CD4-positive, alpha-beta memory T cell (primary cell): Measurements from ENCODE around the gene CAP1. TPM values are rescaled to one million over a fixed set of nuclear protein-coding genes. Genes with fewer than 3 reads are reported as not detected.

Experiments
- CTCF ChIA-PET: fragments of 350-600 bp; sonication (Branson Sonifier 250); formaldehyde crosslinking; loops from one replicate; lab custom pipeline; 2021; ENCODE audit warnings: inconsistent platforms; ENCODE audit not compliant: partially characterized antibody; lab: Charles Lee
- POLR2A ChIA-PET: fragments of 350-600 bp; sonication (Branson Sonifier 250); formaldehyde crosslinking; loops from one replicate; lab custom pipeline; 2021; ENCODE audit not compliant: partially characterized antibody; lab: Charles Lee
- DNase-seq, 5 donors: peaks; one replicate each; pipeline versions ENCODE4 v3.0.0 to v3.0.0-alpha.2; 2020 to 2022; ENCODE audit warnings: mixed read lengths in 1 of 5
- H3K27ac ChIP-seq: one replicate; pipeline ENCODE4 v1.7.0; 2013; ENCODE audit warnings: low read depth, low read length
- H3K27me3 ChIP-seq: 2 replicates; pipeline ENCODE4 v1.7.0; 2013; ENCODE audit warnings: mild to moderate bottlenecking, low read length, moderate library complexity; ENCODE audit not compliant: insufficient read depth
- H3K36me3 ChIP-seq: 2 replicates; pipeline ENCODE4 v1.7.0; 2013; ENCODE audit warnings: mild to moderate bottlenecking, low read length, moderate library complexity; ENCODE audit not compliant: insufficient read depth
- H3K4me1 ChIP-seq: 2 replicates; pipeline ENCODE4 v1.7.0; 2013; ENCODE audit warnings: mild to moderate bottlenecking, low read length, moderate library complexity; ENCODE audit not compliant: insufficient read depth
- H3K4me3 ChIP-seq, 2 donors: one replicate each; pipeline ENCODE4 v1.7.0; 2013; ENCODE audit warnings: low read length in 2 of 2, mild to moderate bottlenecking in 1 of 2
- H3K9me3 ChIP-seq, 2 donors: one replicate each; pipeline ENCODE4 v1.7.0; 2013; ENCODE audit warnings: low read length in 2 of 2, control low read depth in 1 of 2; ENCODE audit not compliant: control insufficient read depth in 1 of 2
- H3K27ac Mint-ChIP-seq, 7 donors: one replicate each; pipeline ENCODE4 v1.8.0; 2020 to 2021; ENCODE audit warnings: mixed read lengths in 7 of 7, mild to moderate bottlenecking in 6 of 7, inconsistent platforms in 3 of 7, moderate library complexity in 3 of 7
- H3K27me3 Mint-ChIP-seq, 2 donors: one replicate each; pipeline ENCODE4 v1.8.0; 2020 to 2021; ENCODE audit warnings: mixed read lengths in 2 of 2
- H3K36me3 Mint-ChIP-seq, 2 donors: one replicate each; pipeline ENCODE4 v1.8.0; 2020 to 2021; ENCODE audit warnings: mixed read lengths in 2 of 2, inconsistent platforms in 1 of 2, mild to moderate bottlenecking in 1 of 2
- H3K4me1 Mint-ChIP-seq, 4 donors: one replicate each; pipeline ENCODE4 v1.8.0; 2020 to 2021; ENCODE audit warnings: mixed read lengths in 4 of 4, mild to moderate bottlenecking in 1 of 4
- H3K4me3 Mint-ChIP-seq, 8 donors: one replicate each; pipeline ENCODE4 v1.8.0; 2020 to 2021; ENCODE audit warnings: mixed read lengths in 8 of 8, mild to moderate bottlenecking in 7 of 8, moderate library complexity in 6 of 8, inconsistent platforms in 3 of 8
- H3K9me3 Mint-ChIP-seq, 8 donors: one replicate each; pipeline ENCODE4 v1.8.0; 2020 to 2021; ENCODE audit warnings: mixed read lengths in 8 of 8, mild to moderate bottlenecking in 5 of 8, inconsistent platforms in 3 of 8, moderate library complexity in 1 of 8
- intact Hi-C: fragments of 100-400 bp; cut with micrococcal nuclease; formaldehyde crosslinking; loops from one replicate; pipeline ENCODE4 v1.15.1; 2023
- polyA plus RNA-seq, 2 donors: library from polyadenylated mRNA; unstranded; fragments of 300-500 nt; fragmentation: Illumina TruSeq; gene quantifications; one replicate each; pipeline ENCODE4 v1.2.3, GENCODE V29; 2021
- total RNA-seq, 2 experiments: library from RNA; stranded (reverse); gene quantifications; one replicate each; pipeline ENCODE4 v1.2.3, GENCODE V29; 2021

The CAP1 gene
- total and polyA plus RNA-seq, 4 experiments from 2014 or later: 285 to 725 (median 467) TPM

DNA sequence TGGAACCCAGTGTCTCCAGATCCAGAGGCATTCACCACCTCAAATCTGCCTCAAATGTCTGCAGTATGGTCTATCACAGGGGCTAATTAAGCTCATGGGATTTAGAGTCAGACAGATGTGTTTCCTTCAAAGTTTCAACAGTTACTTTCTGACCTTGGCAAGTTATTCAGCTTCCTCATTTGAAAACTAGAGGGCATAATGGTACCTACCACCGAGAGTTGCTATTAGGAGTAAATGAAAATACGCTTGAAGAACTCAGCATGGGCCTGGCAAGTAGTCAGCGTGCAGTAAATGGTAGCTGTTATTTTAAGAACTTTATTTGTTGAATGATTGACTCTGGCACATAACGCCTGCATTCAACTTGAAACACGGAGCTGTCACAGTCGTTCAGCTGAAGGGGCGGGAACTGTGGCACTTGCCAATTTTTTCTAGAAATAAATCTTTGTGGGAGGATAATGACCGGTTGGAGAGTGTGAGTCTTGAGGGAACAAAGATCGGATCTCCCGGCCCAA, 1.2 kb upstream of the CAP1 start:
- H3K36me3 ChIP-seq: no peaks in the 10 kb centered on the region
- peaks cover 21 to 35% of the 10 kb centered on the region in 2 donors for H3K36me3 Mint-ChIP-seq
- peak in 4 of 5 donors; percentile 63 to 72 (median 66) for DNase-seq
- POLR2A ChIA-PET: interaction anchor here (0.7 to 6.2 kb wide), 15 partner anchors 10 to 411 kb away, joined by 3 to 115 read pairs (median 6); partner anchors contain the start of genes PPT1 and ZFP69B
- H3K4me1 Mint-ChIP-seq: peaks cover 46 to 86% (median 57%) of the 10 kb centered on the region in 4 donors
- H3K9me3 ChIP-seq: no peaks in the 10 kb centered on the region
- H3K4me3 Mint-ChIP-seq: peak overlapping the region; percentile 90 to 98 (median 96)
- peaks cover 77% of the 10 kb centered on the region for H3K4me1 ChIP-seq
- peak overlapping the region; percentile 86 for H3K27ac ChIP-seq
- intact Hi-C loops: loop anchor here (1.0 kb wide), 1 partner anchor 39 kb away; no protein-coding TSS in a partner anchor
- peak overlapping the region; percentile 92 to 99 (median 97) for H3K27ac Mint-ChIP-seq
- no peaks in the 10 kb centered on the region for H3K27me3 ChIP-seq
- CTCF ChIA-PET: interaction anchor here (0.8 to 2.5 kb wide), 18 partner anchors 8 to 276 kb away, joined by 3 to 14 read pairs (median 4); no protein-coding TSS in a partner anchor
- peak overlapping the region; percentile 77 to 78 for H3K4me3 ChIP-seq
- no peaks in the 10 kb centered on the region for H3K27me3 Mint-ChIP-seq
- no peaks in the 10 kb centered on the region for H3K9me3 Mint-ChIP-seq

DNA sequence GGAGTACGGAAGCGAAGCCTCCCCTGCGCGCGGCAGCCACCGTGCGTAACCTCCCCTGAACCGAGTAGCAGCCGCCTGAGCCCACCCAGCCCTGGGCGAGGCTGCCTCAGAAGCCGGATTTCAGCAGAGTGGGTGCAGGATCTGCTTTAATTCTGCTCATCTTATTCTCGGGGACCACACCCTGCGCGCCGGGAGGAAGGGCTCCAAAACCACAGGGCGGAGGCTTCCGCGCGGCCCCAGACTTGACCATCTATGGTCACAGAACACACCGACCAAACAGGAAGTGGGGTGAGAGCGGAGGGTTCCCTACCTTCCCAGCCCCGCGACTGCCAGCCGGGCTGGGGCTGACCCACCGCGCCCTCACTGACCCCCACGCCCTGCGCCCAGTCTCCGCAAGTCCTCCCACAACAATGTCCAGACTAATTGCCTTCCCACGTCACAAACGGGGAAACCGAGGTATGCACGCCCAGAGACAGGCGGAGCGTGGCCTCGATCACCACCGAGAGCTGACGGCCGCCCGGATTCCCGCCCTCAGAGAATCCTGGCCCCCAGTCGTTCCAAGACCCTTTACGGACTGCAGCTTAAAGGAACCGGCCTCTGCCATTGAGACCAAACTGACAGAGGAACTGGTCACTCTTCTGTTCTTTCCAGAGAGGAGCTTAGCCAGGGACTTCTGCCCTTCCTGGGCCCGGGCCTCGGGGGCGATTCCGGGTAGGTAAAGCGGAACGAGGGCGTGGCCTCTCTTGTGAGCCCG, 595 bp upstream of the CAP1 start:
- Histone ChIP-seq H3K27me3 (no peaks in the 10 kb centered on the region), H3K36me3 (no peaks in the 10 kb centered on the region), H3K4me1 (peaks cover 77% of the 10 kb centered on the region), H3K27ac (peak overlapping the region; percentile 86), H3K9me3 (no peaks in the 10 kb centered on the region), H3K4me3 (peak overlapping the region; percentile 77 to 78)
- H3K27ac Mint-ChIP-seq: peak overlapping the region; percentile 92 to 99 (median 97)
- no peaks in the 10 kb centered on the region for H3K9me3 Mint-ChIP-seq
- no peaks in the 10 kb centered on the region for H3K27me3 Mint-ChIP-seq
- ChIA-PET CTCF (interaction anchor here (0.7 to 2.5 kb wide), 18 partner anchors 8 to 275 kb away, joined by 3 to 14 read pairs (median 4); no protein-coding TSS in a partner anchor), POLR2A (interaction anchor here (0.7 to 6.2 kb wide), 22 partner anchors 10 to 590 kb away, joined by 3 to 115 read pairs (median 4); partner anchors contain the start of genes HPCAL4, PPT1, ZFP69B and ZMPSTE24)
- intact Hi-C loops: loop anchor here (1.0 to 5.0 kb wide), 6 partner anchors 19 to 463 kb away; partner anchors contain the start of genes PABPC4, RLF and ZMPSTE24
- H3K4me3 Mint-ChIP-seq: peak overlapping the region; percentile 90 to 98 (median 96)
- peaks cover 41 to 85% (median 54%) of the 10 kb centered on the region in 4 donors for H3K4me1 Mint-ChIP-seq
- DNase-seq: peak; percentile 61 to 75 (median 68)
- peaks cover 21 to 39% of the 10 kb centered on the region in 2 donors for H3K36me3 Mint-ChIP-seq

DNA sequence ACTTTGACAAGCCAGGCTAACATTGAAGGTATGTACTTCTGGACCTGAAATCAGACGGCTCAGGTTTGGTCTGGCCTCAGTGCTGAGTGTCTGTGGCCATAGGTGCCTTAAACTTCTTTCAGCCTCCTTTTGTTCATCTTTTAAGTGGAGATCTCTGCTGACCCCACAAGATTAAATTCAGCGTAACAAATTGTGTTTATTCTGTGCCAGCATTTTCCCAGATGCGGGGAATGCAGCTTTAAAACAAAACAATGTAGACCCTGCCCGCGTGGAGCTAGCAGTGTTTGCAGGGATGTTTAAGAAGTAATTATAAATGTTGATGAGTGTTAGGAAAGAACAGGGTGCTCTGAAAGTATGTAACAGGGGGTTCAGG, 923 bp downstream of the CAP1 start:
- H3K27me3 ChIP-seq: no peaks in the 10 kb centered on the region
- no peak for DNase-seq
- H3K4me1 ChIP-seq: peaks cover 79% of the 10 kb centered on the region
- no peaks in the 10 kb centered on the region for H3K27me3 Mint-ChIP-seq
- H3K36me3 Mint-ChIP-seq: peaks cover 21 to 51% of the 10 kb centered on the region in 2 donors
- H3K4me3 Mint-ChIP-seq: peak overlapping the region; percentile 90 to 98 (median 96)
- H3K27ac ChIP-seq: peak overlapping the region; percentile 86
- H3K4me1 Mint-ChIP-seq: peaks cover 48 to 94% (median 61%) of the 10 kb centered on the region in 4 donors
- CTCF ChIA-PET: interaction anchor here (1.3 to 1.7 kb wide), 2 partner anchors 9 to 38 kb away, joined by 3 to 7 read pairs; no protein-coding TSS in a partner anchor
- POLR2A ChIA-PET: interaction anchor here (0.8 to 6.2 kb wide), 10 partner anchors 9 to 350 kb away, joined by 3 to 115 read pairs (median 10); partner anchors contain the start of genes HPCAL4 and PPT1
- H3K9me3 Mint-ChIP-seq: no peaks in the 10 kb centered on the region
- H3K9me3 ChIP-seq: no peaks in the 10 kb centered on the region
- peak overlapping the region; percentile 92 to 99 (median 97) for H3K27ac Mint-ChIP-seq
- H3K4me3 ChIP-seq: peak overlapping the region; percentile 78 to 92
- H3K36me3 ChIP-seq: no peaks in the 10 kb centered on the region
- intact Hi-C loops: loop anchor here (2.0 to 5.0 kb wide), 2 partner anchors 343 to 464 kb away; partner anchors contain the start of gene PABPC4

DNA sequence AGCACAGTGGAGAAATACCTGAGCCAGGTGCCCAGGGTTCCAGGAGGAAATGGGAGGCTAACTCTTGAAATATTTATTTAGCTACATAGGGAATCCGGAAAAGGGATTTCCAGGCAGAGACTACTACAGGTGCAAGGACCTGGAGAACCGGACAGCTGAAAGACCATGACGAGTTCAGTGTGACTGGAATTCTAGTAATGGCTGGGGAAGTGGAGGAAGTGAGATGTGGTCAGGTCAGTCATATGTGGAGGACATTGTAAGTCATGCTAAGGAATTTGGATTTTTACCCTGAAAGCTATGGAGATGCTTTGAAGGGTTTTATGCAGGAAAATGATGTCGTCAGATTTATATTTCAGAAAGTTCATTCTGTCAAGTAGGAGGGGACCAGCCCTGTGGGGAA, 1.8 kb downstream of the CAP1 start:
- Histone ChIP-seq H3K4me1 (peaks cover 82% of the 10 kb centered on the region), H3K27me3 (no peaks in the 10 kb centered on the region), H3K36me3 (no peaks in the 10 kb centered on the region), H3K4me3 (peak overlapping the region; percentile 14 to 78), H3K9me3 (no peaks in the 10 kb centered on the region), H3K27ac (peak overlapping the region; percentile 86)
- CTCF ChIA-PET: interaction anchor here (1.0 to 1.7 kb wide), 4 partner anchors 10 to 37 kb away, joined by 3 to 7 read pairs (median 4); no protein-coding TSS in a partner anchor
- POLR2A ChIA-PET: interaction anchor here (0.8 to 6.2 kb wide), 3 partner anchors 8 to 32 kb away, joined by 3 to 115 read pairs (median 39); no protein-coding TSS in a partner anchor
- peak overlapping the region; percentile 84 to 98 (median 91) for H3K27ac Mint-ChIP-seq
- intact Hi-C loops: loop anchor here (5.0 kb wide), 1 partner anchor 465 kb away; the partner anchor contains the start of gene PABPC4
- DNase-seq: no peak
- H3K4me1 Mint-ChIP-seq: peaks cover 48 to 93% (median 63%) of the 10 kb centered on the region in 4 donors
- no peaks in the 10 kb centered on the region for H3K27me3 Mint-ChIP-seq
- H3K36me3 Mint-ChIP-seq: peaks cover 21 to 54% of the 10 kb centered on the region in 2 donors
- H3K4me3 Mint-ChIP-seq: peak overlapping the region; percentile 90 to 98 (median 96)
- no peaks in the 10 kb centered on the region for H3K9me3 Mint-ChIP-seq

DNA sequence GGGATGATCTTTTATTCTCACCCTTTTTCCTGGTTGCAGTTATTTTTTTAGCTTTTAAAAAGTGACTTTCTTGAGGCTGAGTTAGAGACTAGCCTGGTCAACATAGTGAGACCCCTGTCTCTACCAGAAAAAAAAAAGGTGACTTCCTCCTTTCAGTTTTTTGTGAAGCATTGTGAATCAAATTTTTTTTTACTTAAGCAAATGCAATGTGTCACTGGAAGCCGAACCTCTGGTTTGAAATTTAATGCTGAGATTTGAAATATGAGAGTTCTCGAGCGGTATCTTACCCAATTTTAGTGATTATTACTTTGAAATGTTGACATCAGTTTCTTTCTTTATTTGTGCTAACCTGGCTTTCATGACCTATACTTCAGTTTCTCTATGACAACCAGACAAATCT, 3.6 kb downstream of the CAP1 start:
- peak overlapping the region; percentile 90 to 98 (median 96) for H3K4me3 Mint-ChIP-seq
- no peaks in the 10 kb centered on the region for H3K36me3 ChIP-seq
- peak overlapping the region in 1 of 2 donors; percentile 78 for H3K4me3 ChIP-seq
- ChIA-PET CTCF (interaction anchor here (1.7 to 2.1 kb wide), 2 partner anchors 10 to 12 kb away, joined by 6 read pairs; no protein-coding TSS in a partner anchor), POLR2A (interaction anchor here (0.6 to 4.1 kb wide), 5 partner anchors 13 to 230 kb away, joined by 3 to 14 read pairs (median 4); no protein-coding TSS in a partner anchor)
- H3K4me1 Mint-ChIP-seq: peaks cover 50 to 95% (median 65%) of the 10 kb centered on the region in 4 donors
- peaks cover 82% of the 10 kb centered on the region for H3K4me1 ChIP-seq
- no peak for DNase-seq
- H3K27me3 ChIP-seq: no peaks in the 10 kb centered on the region
- H3K27ac ChIP-seq: peak overlapping the region; percentile 16
- H3K36me3 Mint-ChIP-seq: peaks cover 25 to 69% of the 10 kb centered on the region in 2 donors
- no peaks in the 10 kb centered on the region for H3K9me3 Mint-ChIP-seq
- intact Hi-C loops: loop anchor here (5.0 kb wide), 1 partner anchor 467 kb away; the partner anchor contains the start of gene PABPC4
- no peaks in the 10 kb centered on the region for H3K27me3 Mint-ChIP-seq
- H3K9me3 ChIP-seq: no peaks in the 10 kb centered on the region
- H3K27ac Mint-ChIP-seq: peak overlapping the region; percentile 73 to 92 (median 84)

DNA sequence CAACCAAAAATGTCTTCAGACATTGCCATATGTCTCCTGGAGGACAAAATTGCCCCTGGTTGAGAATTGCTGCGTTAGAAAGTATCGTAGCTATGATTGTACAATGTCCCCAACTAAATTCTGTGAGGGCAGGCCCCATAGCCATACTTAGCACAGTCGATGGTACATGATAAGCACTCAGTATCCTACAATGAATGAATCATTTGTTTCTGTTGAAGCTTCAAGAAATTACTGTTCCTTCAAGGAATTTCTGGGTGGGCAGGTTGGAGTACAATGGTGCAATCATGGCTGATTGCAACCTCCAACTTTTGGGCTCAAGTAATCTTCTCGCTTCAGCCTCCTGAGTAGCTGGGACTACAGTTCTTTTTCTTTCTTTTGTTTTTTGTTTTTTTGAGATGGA, 4.7 kb downstream of the CAP1 start:
- H3K27me3 ChIP-seq: no peaks in the 10 kb centered on the region
- H3K36me3 ChIP-seq: peaks cover 7% of the 10 kb centered on the region
- Mint-ChIP-seq H3K4me1 (peaks cover 51 to 95% (median 73%) of the 10 kb centered on the region in 4 donors), H3K27ac (peak overlapping the region; percentile 72 to 92 (median 84)), H3K27me3 (no peaks in the 10 kb centered on the region), H3K4me3 (peak overlapping the region; percentile 79 to 98 (median 85)), H3K9me3 (no peaks in the 10 kb centered on the region), H3K36me3 (peaks cover 31 to 73% of the 10 kb centered on the region in 2 donors)
- intact Hi-C loops: no loop called here
- ChIA-PET CTCF (interaction anchor here (1.0 to 2.1 kb wide), 3 partner anchors 11 to 32 kb away, joined by 5 to 6 read pairs (median 6); no protein-coding TSS in a partner anchor), POLR2A (interaction anchor here (0.9 to 4.1 kb wide), 3 partner anchors 12 to 15 kb away, joined by 3 to 14 read pairs (median 4); no protein-coding TSS in a partner anchor)
- no peak overlapping the region for H3K27ac ChIP-seq
- H3K4me1 ChIP-seq: peaks cover 86% of the 10 kb centered on the region
- no peaks in the 10 kb centered on the region for H3K9me3 ChIP-seq
- no peak for DNase-seq
- H3K4me3 ChIP-seq: no peak overlapping the region
